Measurements from ENCODE around the gene DNM2. TPM values are rescaled to one million over a fixed set of nuclear protein-coding genes. Genes with fewer than 3 reads are reported as not detected.

The DNM2 gene
- total RNA-seq, 1 experiment from 2014 or later: 116 TPM

- H3K36me3 ChIP-seq: peaks cover 35% of the 10 kb centered on the region
- no peak overlapping the region for H3K4me3 ChIP-seq
- H3K27me3 ChIP-seq: no peaks in the 10 kb centered on the region
- no peaks in the 10 kb centered on the region for H3K9me3 ChIP-seq
- no peak for DNase-seq
Measured at GRCh38 chr19:10712045-10712444, 5.8 kb upstream of the DNM2 start.

GRCh38 chr19:10712754-10713153 lies 5.1 kb upstream of the DNM2 start:
- no peak for DNase-seq
- Histone ChIP-seq H3K9me3 (no peaks in the 10 kb centered on the region), H3K27me3 (no peaks in the 10 kb centered on the region), H3K4me3 (no peak overlapping the region), H3K36me3 (peaks cover 30% of the 10 kb centered on the region)

- Histone ChIP-seq H3K9me3 (no peaks in the 10 kb centered on the region), H3K27me3 (no peaks in the 10 kb centered on the region), H3K36me3 (peaks cover 27% of the 10 kb centered on the region), H3K4me3 (no peak overlapping the region)
- no peak for DNase-seq
Measured at GRCh38 chr19:10713317-10713716, 4.6 kb upstream of the DNM2 start.

- DNase-seq: no peak
- peak overlapping the region; percentile 20 for H3K4me3 ChIP-seq
- H3K36me3 ChIP-seq: peaks cover 25% of the 10 kb centered on the region
- no peaks in the 10 kb centered on the region for H3K9me3 ChIP-seq
- no peaks in the 10 kb centered on the region for H3K27me3 ChIP-seq
Measured at GRCh38 chr19:10717054-10717355, 874 bp upstream of the DNM2 start.

- H3K36me3 ChIP-seq: peaks cover 16% of the 10 kb centered on the region
- no peaks in the 10 kb centered on the region for H3K9me3 ChIP-seq
- peak; percentile 67 for DNase-seq
- no peaks in the 10 kb centered on the region for H3K27me3 ChIP-seq
- peak overlapping the region; percentile 83 for H3K4me3 ChIP-seq
Measured at GRCh38 chr19:10718205-10719196, 622 bp downstream of the DNM2 start.

GRCh38 chr19:10719466-10719961 lies 1.6 kb downstream of the DNM2 start:
- no peak for DNase-seq
- Histone ChIP-seq H3K4me3 (peak overlapping the region; percentile 83), H3K36me3 (peaks cover 17% of the 10 kb centered on the region), H3K9me3 (no peaks in the 10 kb centered on the region), H3K27me3 (no peaks in the 10 kb centered on the region)

- no peak for DNase-seq
- H3K27me3 ChIP-seq: no peaks in the 10 kb centered on the region
- H3K36me3 ChIP-seq: peaks cover 17% of the 10 kb centered on the region
- no peak overlapping the region for H3K4me3 ChIP-seq
- no peaks in the 10 kb centered on the region for H3K9me3 ChIP-seq
Measured at GRCh38 chr19:10720607-10721125, 2.8 kb downstream of the DNM2 start.

- H3K27me3 ChIP-seq: no peaks in the 10 kb centered on the region
- H3K36me3 ChIP-seq: peaks cover 19% of the 10 kb centered on the region
- H3K9me3 ChIP-seq: no peaks in the 10 kb centered on the region
- DNase-seq: no peak
- H3K4me3 ChIP-seq: no peak overlapping the region
Measured at GRCh38 chr19:10723591-10723990, 5.7 kb downstream of the DNM2 start.

GRCh38 chr19:10724573-10725071 lies 6.7 kb downstream of the DNM2 start:
- Histone ChIP-seq H3K9me3 (no peaks in the 10 kb centered on the region), H3K27me3 (no peaks in the 10 kb centered on the region), H3K36me3 (peaks cover 15% of the 10 kb centered on the region), H3K4me3 (no peak overlapping the region)
- no peak for DNase-seq

- Histone ChIP-seq H3K4me3 (no peak overlapping the region), H3K9me3 (no peaks in the 10 kb centered on the region), H3K27me3 (no peaks in the 10 kb centered on the region), H3K36me3 (peaks cover 11% of the 10 kb centered on the region)
- DNase-seq: no peak
Measured at GRCh38 chr19:10725415-10725814, 7.5 kb downstream of the DNM2 start.

- no peak for DNase-seq
- no peaks in the 10 kb centered on the region for H3K27me3 ChIP-seq
- no peaks in the 10 kb centered on the region for H3K9me3 ChIP-seq
- no peak overlapping the region for H3K4me3 ChIP-seq
- H3K36me3 ChIP-seq: peaks cover 6% of the 10 kb centered on the region
Measured at GRCh38 chr19:10726268-10726667, 8.4 kb downstream of the DNM2 start.

- no peak overlapping the region for H3K4me3 ChIP-seq
- DNase-seq: no peak
- H3K9me3 ChIP-seq: no peaks in the 10 kb centered on the region
- H3K36me3 ChIP-seq: peaks cover 6% of the 10 kb centered on the region
- no peaks in the 10 kb centered on the region for H3K27me3 ChIP-seq
Measured at GRCh38 chr19:10727685-10728201, 9.9 kb downstream of the DNM2 start.

- H3K4me3 ChIP-seq: no peak overlapping the region
- H3K27me3 ChIP-seq: no peaks in the 10 kb centered on the region
- peaks cover 7% of the 10 kb centered on the region for H3K36me3 ChIP-seq
- DNase-seq: no peak
- H3K9me3 ChIP-seq: no peaks in the 10 kb centered on the region
Measured at GRCh38 chr19:10729411-10729810, 11.5 kb downstream of the DNM2 start.

- no peak for DNase-seq
- peaks cover 5% of the 10 kb centered on the region for H3K36me3 ChIP-seq
- H3K27me3 ChIP-seq: no peaks in the 10 kb centered on the region
- H3K9me3 ChIP-seq: no peaks in the 10 kb centered on the region
- no peak overlapping the region for H3K4me3 ChIP-seq
Measured at GRCh38 chr19:10730932-10731331, 13.1 kb downstream of the DNM2 start.

- Histone ChIP-seq H3K36me3 (peaks cover 25% of the 10 kb centered on the region), H3K27me3 (no peaks in the 10 kb centered on the region), H3K4me3 (no peak overlapping the region), H3K9me3 (peaks cover 14% of the 10 kb centered on the region)
- no peak for DNase-seq
Measured at GRCh38 chr19:10735741-10736140, 17.9 kb downstream of the DNM2 start.

GRCh38 chr19:10736189-10736588 lies 18.3 kb downstream of the DNM2 start:
- peaks cover 25% of the 10 kb centered on the region for H3K36me3 ChIP-seq
- no peak overlapping the region for H3K4me3 ChIP-seq
- H3K9me3 ChIP-seq: peaks cover 15% of the 10 kb centered on the region
- H3K27me3 ChIP-seq: no peaks in the 10 kb centered on the region
- DNase-seq: no peak

GRCh38 chr19:10736916-10737551 lies 19.2 kb downstream of the DNM2 start:
- DNase-seq: no peak
- H3K36me3 ChIP-seq: peaks cover 25% of the 10 kb centered on the region
- H3K9me3 ChIP-seq: peaks cover 15% of the 10 kb centered on the region
- H3K27me3 ChIP-seq: no peaks in the 10 kb centered on the region
- no peak overlapping the region for H3K4me3 ChIP-seq
